ENCODE measurements around the gene ADGRA1.

ADGRA1 gene, protein sequence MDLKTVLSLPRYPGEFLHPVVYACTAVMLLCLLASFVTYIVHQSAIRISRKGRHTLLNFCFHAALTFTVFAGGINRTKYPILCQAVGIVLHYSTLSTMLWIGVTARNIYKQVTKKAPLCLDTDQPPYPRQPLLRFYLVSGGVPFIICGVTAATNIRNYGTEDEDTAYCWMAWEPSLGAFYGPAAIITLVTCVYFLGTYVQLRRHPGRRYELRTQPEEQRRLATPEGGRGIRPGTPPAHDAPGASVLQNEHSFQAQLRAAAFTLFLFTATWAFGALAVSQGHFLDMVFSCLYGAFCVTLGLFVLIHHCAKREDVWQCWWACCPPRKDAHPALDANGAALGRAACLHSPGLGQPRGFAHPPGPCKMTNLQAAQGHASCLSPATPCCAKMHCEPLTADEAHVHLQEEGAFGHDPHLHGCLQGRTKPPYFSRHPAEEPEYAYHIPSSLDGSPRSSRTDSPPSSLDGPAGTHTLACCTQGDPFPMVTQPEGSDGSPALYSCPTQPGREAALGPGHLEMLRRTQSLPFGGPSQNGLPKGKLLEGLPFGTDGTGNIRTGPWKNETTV

DNA sequence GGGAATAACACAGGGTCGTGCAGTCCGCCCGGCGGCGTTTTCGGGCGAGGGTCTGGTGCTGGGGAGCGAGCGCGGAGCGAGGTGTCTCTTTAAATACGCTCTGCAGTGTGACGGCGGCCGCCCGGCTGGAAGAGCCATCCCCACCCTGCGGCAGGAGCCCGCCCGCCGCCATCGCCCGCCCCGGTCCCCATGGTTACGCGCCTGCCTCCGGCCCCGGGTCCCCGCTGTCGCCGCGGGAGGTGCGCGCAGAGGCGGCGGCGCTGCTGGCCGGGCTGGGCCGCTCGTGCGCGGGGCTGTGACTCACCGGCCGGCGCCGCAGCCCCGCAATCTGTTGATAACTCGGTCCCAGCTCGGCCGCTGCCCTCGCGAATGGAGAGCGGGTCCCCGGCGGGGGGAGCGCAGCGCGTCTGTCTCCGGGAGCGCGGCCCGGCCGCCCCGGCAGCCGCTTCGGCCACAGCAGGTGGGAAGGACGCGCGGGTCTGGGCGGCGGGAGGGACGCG, at the start of gene ADGRA1:
Gene ADGRA1 (plus strand): TSS at position 246 of the 500 bp plus-strand sequence. CDS start 986 bp downstream, outside the sequence.
- Mint-ChIP-seq H3K36me3 (ENCODE audit: low read depth) (no peaks in the 10 kb centered on the region), H3K4me3 (no peak within 1 kb of the TSS), H3K9me3 (no peaks in the 10 kb centered on the region), H3K27ac (no peak within 1 kb of the TSS), H3K4me1 (ENCODE audit: low read depth) (no peaks in the 10 kb centered on the region), H3K27me3 (ENCODE audit: low read depth) (peaks cover 13% of the 10 kb centered on the region)

DNA sequence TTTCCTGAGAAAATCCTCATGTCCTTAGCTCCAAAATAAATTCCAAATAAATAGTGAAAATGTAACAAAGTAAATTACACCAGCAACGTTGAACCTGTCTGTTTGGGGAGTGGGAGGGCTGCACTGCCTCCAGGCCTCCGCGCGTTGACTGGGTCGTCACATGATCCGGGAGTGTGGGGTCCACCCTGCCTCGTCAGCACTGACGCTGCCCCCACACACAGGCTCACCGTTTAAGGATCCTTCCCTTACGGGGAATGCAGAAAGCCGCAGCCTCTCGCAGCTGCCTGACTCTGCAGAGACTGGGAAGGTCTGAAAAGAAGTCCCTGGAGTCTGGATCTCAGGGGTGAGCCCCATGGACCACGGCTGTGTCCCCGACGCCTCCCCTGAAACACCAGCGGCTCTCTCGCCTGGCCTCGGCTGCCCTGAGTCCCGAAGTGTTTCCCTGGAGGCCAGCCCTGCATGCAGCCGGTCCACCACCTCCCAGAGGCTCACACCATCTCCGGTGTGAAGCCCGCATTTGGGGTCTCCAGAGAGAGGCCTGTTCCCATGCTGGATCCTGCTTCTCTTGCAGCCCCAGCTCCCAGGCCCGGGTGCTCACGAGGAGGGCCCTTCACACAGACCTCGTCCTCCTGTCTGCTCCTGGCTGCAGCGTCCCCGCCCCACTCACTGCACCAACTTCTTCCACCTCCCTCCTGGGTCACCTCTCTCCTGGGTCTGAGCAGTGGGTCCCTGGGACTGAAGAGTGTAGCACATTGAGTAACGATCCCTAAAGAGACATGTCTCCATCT, 49.5 kb upstream of the ADGRA1 start:
- H3K4me3 Mint-ChIP-seq: no peak overlapping the region
- no peaks in the 10 kb centered on the region for H3K4me1 Mint-ChIP-seq (ENCODE audit: low read depth)
- H3K36me3 Mint-ChIP-seq (ENCODE audit: low read depth): no peaks in the 10 kb centered on the region
- no peaks in the 10 kb centered on the region for H3K27me3 Mint-ChIP-seq (ENCODE audit: low read depth)
- H3K9me3 Mint-ChIP-seq: no peaks in the 10 kb centered on the region
- no peak overlapping the region for H3K27ac Mint-ChIP-seq

GRCh38 chr10:133039107-133039802, 48.5 kb upstream of the ADGRA1 start:
- Mint-ChIP-seq H3K9me3 (no peaks in the 10 kb centered on the region), H3K36me3 (ENCODE audit: low read depth) (no peaks in the 10 kb centered on the region), H3K4me1 (ENCODE audit: low read depth) (no peaks in the 10 kb centered on the region), H3K4me3 (no peak overlapping the region), H3K27ac (no peak overlapping the region), H3K27me3 (ENCODE audit: low read depth) (no peaks in the 10 kb centered on the region)

- Mint-ChIP-seq H3K27me3 (ENCODE audit: low read depth) (no peaks in the 10 kb centered on the region), H3K27ac (no peak overlapping the region), H3K4me3 (no peak overlapping the region), H3K9me3 (no peaks in the 10 kb centered on the region), H3K36me3 (ENCODE audit: low read depth) (no peaks in the 10 kb centered on the region), H3K4me1 (ENCODE audit: low read depth) (no peaks in the 10 kb centered on the region)
Measured at GRCh38 chr10:133039803-133040165, 47.9 kb upstream of the ADGRA1 start.

GRCh38 chr10:133040198-133040597, 47.5 kb upstream of the ADGRA1 start:
- H3K36me3 Mint-ChIP-seq (ENCODE audit: low read depth): no peaks in the 10 kb centered on the region
- no peak overlapping the region for H3K27ac Mint-ChIP-seq
- no peaks in the 10 kb centered on the region for H3K4me1 Mint-ChIP-seq (ENCODE audit: low read depth)
- H3K4me3 Mint-ChIP-seq: no peak overlapping the region
- H3K27me3 Mint-ChIP-seq (ENCODE audit: low read depth): no peaks in the 10 kb centered on the region
- no peaks in the 10 kb centered on the region for H3K9me3 Mint-ChIP-seq

DNA sequence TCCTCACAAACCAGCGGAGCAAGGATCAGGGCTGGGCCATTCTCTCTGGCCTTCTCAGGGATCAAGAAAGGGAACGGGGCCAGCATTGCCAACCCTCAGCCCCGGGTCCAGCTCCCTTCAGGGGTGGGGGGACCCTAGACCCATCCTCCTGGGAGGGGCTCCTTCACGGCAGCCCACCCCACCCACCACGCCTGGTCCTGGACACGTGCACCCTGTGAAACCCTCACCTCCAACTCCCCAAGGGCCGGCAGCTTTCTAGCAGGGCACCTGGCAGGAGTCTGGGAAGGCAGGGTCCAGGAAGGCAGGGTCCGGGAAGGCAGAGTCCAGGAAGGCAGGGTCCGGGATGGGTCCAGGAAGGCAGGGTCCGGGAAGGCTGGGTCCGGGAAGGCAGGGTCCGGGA, 46.6 kb upstream of the ADGRA1 start:
- H3K9me3 Mint-ChIP-seq: no peaks in the 10 kb centered on the region
- no peaks in the 10 kb centered on the region for H3K4me1 Mint-ChIP-seq (ENCODE audit: low read depth)
- no peaks in the 10 kb centered on the region for H3K36me3 Mint-ChIP-seq (ENCODE audit: low read depth)
- H3K4me3 Mint-ChIP-seq: no peak overlapping the region
- H3K27me3 Mint-ChIP-seq (ENCODE audit: low read depth): no peaks in the 10 kb centered on the region
- H3K27ac Mint-ChIP-seq: no peak overlapping the region

DNA sequence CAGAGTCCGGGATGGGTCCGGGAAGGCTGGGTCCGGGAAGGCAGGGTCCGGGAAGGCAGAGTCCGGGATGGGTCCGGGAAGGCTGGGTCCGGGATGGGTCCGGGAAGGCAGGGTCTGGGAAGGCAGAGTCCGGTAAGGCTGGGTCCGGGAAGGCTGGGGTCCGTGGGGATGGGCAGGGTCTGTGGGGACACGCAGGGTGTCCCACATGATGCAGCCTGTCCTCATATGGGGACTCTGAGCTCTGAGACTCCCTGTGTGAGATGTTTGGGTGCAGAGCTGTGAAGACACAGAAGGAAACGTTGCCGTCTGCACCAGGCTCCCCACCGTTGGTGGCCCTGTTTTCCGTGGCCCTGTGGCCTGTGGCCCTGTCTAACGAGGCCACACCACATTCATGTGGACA, 45.7 kb upstream of the ADGRA1 start:
- Mint-ChIP-seq H3K27ac (no peak overlapping the region), H3K9me3 (no peaks in the 10 kb centered on the region), H3K36me3 (ENCODE audit: low read depth) (no peaks in the 10 kb centered on the region), H3K4me1 (ENCODE audit: low read depth) (no peaks in the 10 kb centered on the region), H3K4me3 (no peak overlapping the region), H3K27me3 (ENCODE audit: low read depth) (no peaks in the 10 kb centered on the region)

- H3K9me3 Mint-ChIP-seq: no peaks in the 10 kb centered on the region
- no peaks in the 10 kb centered on the region for H3K36me3 Mint-ChIP-seq (ENCODE audit: low read depth)
- no peak overlapping the region for H3K27ac Mint-ChIP-seq
- H3K4me3 Mint-ChIP-seq: no peak overlapping the region
- no peaks in the 10 kb centered on the region for H3K4me1 Mint-ChIP-seq (ENCODE audit: low read depth)
- H3K27me3 Mint-ChIP-seq (ENCODE audit: low read depth): no peaks in the 10 kb centered on the region
Measured at GRCh38 chr10:133042816-133043215, 44.9 kb upstream of the ADGRA1 start.

- no peaks in the 10 kb centered on the region for H3K9me3 Mint-ChIP-seq
- no peaks in the 10 kb centered on the region for H3K4me1 Mint-ChIP-seq (ENCODE audit: low read depth)
- no peaks in the 10 kb centered on the region for H3K36me3 Mint-ChIP-seq (ENCODE audit: low read depth)
- H3K4me3 Mint-ChIP-seq: no peak overlapping the region
- no peaks in the 10 kb centered on the region for H3K27me3 Mint-ChIP-seq (ENCODE audit: low read depth)
- H3K27ac Mint-ChIP-seq: no peak overlapping the region
Measured at GRCh38 chr10:133043541-133044225, 44.0 kb upstream of the ADGRA1 start.

- H3K9me3 Mint-ChIP-seq: no peaks in the 10 kb centered on the region
- H3K4me1 Mint-ChIP-seq (ENCODE audit: low read depth): no peaks in the 10 kb centered on the region
- H3K4me3 Mint-ChIP-seq: no peak overlapping the region
- no peaks in the 10 kb centered on the region for H3K27me3 Mint-ChIP-seq (ENCODE audit: low read depth)
- no peak overlapping the region for H3K27ac Mint-ChIP-seq
- H3K36me3 Mint-ChIP-seq (ENCODE audit: low read depth): no peaks in the 10 kb centered on the region
Measured at GRCh38 chr10:133044401-133044811, 43.3 kb upstream of the ADGRA1 start.

DNA sequence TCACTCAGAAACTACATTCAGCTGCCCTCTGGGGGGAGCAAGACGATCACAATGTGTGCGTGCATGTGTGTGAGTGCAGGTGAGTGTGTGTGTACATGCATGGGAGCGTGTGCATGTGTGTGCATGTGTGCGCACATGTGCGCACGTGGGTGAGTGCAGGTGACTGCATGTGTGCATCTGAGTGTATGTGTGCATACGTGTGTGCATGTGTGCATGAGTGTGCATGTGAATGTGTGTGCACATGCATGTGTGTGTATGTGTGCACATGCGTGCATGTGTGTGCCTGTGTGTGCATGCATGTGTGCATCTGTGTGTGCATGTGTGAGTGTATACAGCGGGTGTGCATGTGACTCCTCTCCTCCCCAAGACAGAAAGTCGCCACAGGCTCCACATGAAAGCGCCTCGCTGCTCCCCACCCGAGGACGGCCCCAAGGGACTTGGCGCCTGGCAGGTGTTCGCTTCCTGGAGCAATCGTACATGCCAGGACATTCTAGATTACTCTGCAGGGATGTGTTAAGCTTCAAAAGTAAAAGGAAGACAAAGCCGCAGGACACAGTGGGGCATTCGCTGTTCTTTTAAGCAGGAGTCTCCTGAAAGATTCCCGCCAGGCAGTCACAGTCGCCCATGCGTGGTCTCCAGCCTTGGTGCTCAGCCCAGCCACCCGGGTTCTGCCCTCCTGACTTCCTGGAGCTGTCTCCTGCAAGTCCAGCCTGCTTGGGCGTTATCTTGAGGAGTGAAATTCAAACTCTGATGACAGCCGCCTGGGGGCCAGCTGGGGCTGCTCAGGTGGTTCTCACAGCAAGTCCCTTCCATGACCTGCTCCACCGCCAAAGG, 42.0 kb upstream of the ADGRA1 start:
- no peaks in the 10 kb centered on the region for H3K4me1 Mint-ChIP-seq (ENCODE audit: low read depth)
- no peak overlapping the region for H3K4me3 Mint-ChIP-seq
- H3K36me3 Mint-ChIP-seq (ENCODE audit: low read depth): no peaks in the 10 kb centered on the region
- no peaks in the 10 kb centered on the region for H3K27me3 Mint-ChIP-seq (ENCODE audit: low read depth)
- no peaks in the 10 kb centered on the region for H3K9me3 Mint-ChIP-seq
- H3K27ac Mint-ChIP-seq: no peak overlapping the region

GRCh38 chr10:133046390-133046765, 41.3 kb upstream of the ADGRA1 start:
- Mint-ChIP-seq H3K27me3 (ENCODE audit: low read depth) (no peaks in the 10 kb centered on the region), H3K36me3 (ENCODE audit: low read depth) (no peaks in the 10 kb centered on the region), H3K4me1 (ENCODE audit: low read depth) (no peaks in the 10 kb centered on the region), H3K27ac (no peak overlapping the region), H3K4me3 (no peak overlapping the region), H3K9me3 (no peaks in the 10 kb centered on the region)

DNA sequence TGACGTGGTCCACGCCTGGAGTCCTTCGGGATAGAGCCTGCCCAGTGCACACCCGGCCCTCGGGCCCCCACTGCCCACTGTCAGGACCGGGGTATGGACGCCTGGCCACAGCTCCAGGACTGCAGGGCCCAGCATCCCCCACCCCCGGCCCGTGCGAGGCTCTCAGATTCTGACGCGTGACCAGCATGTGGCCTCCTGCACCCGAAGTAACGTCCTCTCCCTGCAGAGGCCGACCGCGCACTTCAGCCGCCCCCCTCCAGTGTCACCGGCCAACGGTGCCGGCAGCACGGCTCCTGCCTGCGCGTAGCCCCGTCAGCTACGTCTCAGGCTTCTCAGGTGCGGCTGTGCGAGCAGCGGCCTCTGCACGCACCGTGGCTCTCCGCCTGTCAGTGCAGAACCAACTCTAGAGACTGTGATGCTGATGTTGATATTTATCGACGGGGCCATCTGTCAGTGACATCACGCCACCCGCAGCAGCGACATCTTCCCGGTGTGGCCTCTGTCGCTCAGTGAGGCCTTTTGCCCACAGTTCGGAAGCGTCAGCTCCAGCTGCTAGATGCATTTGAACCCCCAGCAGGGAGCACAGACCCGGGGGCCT, 40.1 kb upstream of the ADGRA1 start:
- no peaks in the 10 kb centered on the region for H3K27me3 Mint-ChIP-seq (ENCODE audit: low read depth)
- H3K4me1 Mint-ChIP-seq (ENCODE audit: low read depth): no peaks in the 10 kb centered on the region
- H3K36me3 Mint-ChIP-seq (ENCODE audit: low read depth): no peaks in the 10 kb centered on the region
- no peak overlapping the region for H3K27ac Mint-ChIP-seq
- no peaks in the 10 kb centered on the region for H3K9me3 Mint-ChIP-seq
- no peak overlapping the region for H3K4me3 Mint-ChIP-seq
